Smooth muscle cell (in vitro differentiated cells): ENCODE measurements around the gene SDR42E1. TPM values are rescaled to one million over a fixed set of nuclear protein-coding genes. Genes with fewer than 3 reads are reported as not detected.

Experiments used
- DNase-seq: peaks from one replicate; lab custom pipeline; 2025; ENCODE audit not compliant: unreplicated experiment; lab: John Stamatoyannopoulos, UW
- H2AFZ ChIP-seq: fragments of 200-600 bp; sonication (generic); 2 replicates; pipeline ENCODE4 v1.6.0; 2016; ENCODE audit warnings: antibody characterized with exemption, low read depth, mild to moderate bottlenecking
- H3F3A ChIP-seq: fragments of 200-600 bp; sonication (generic); 2 replicates; pipeline ENCODE4 v1.6.0; 2017; ENCODE audit warnings: antibody characterized with exemption, low read depth
- H3K27ac ChIP-seq: fragments of 200-600 bp; sonication (generic); 2 replicates; pipeline ENCODE4 v1.5.1; 2016; ENCODE audit warnings: low read depth, mild to moderate bottlenecking
- H3K27me3 ChIP-seq: fragments of 200-600 bp; sonication (generic); 2 replicates; pipeline ENCODE4 v1.6.1; 2016; ENCODE audit warnings: low read depth, mild to moderate bottlenecking
- H3K36me3 ChIP-seq: fragments of 200-600 bp; sonication (generic); 2 replicates; pipeline ENCODE4 v1.5.1; 2016; ENCODE audit warnings: low read depth
- H3K4me1 ChIP-seq: fragments of 200-600 bp; sonication (generic); 2 replicates; pipeline ENCODE4 v1.5.1; 2016; ENCODE audit warnings: low read depth
- H3K4me2 ChIP-seq: fragments of 200-600 bp; sonication (generic); 2 replicates; pipeline ENCODE4 v1.6.0; 2016; ENCODE audit warnings: mild to moderate bottlenecking
- H3K4me3 ChIP-seq: fragments of 200-600 bp; sonication (generic); 2 replicates; pipeline ENCODE4 v1.5.1; 2016; ENCODE audit warnings: mild to moderate bottlenecking
- H3K79me2 ChIP-seq: fragments of 200-600 bp; sonication (generic); 2 replicates; pipeline ENCODE4 v1.6.0; 2016; ENCODE audit warnings: low read depth, mild to moderate bottlenecking
- H3K9ac ChIP-seq: fragments of 200-600 bp; sonication (generic); 2 replicates; pipeline ENCODE4 v1.6.0; 2016; ENCODE audit warnings: low read depth
- H3K9me3 ChIP-seq: fragments of 200-600 bp; sonication (generic); replicated peaks from 2 replicates; pipeline ENCODE4 v1.5.1; 2016; ENCODE audit warnings: low read depth
- H4K20me1 ChIP-seq: fragments of 200-600 bp; sonication (generic); 2 replicates; pipeline ENCODE4 v1.6.0; 2016; ENCODE audit warnings: low read depth
- CTCF ChIP-seq: fragments of 200-600 bp; sonication (generic); IDR thresholded peaks from 2 replicates; pipeline ENCODE4 v1.5.1; 2017; ENCODE audit warnings: borderline replicate concordance, mild to moderate bottlenecking, antibody characterized with exemption; ENCODE audit not compliant: insufficient read depth, poor library complexity, severe bottlenecking
- WGBS: methylation state at CpG from one replicate; pipeline ENCODE4 v1.1.7; 2016; ENCODE audit warnings: low lambda C conversion rate; 5-methylcytosine and 5-hydroxymethylcytosine counted together
- polyA plus RNA-seq: library from polyadenylated mRNA; unstranded; fragments of >200 nt; fragmentation: Nextera tagmentation; extraction: Ambion mirVana; gene quantifications from 2 replicates; pipeline ENCODE4 v1.2.1, GENCODE V29; 2016
- total RNA-seq: library from RNA; depleted of rRNA; stranded (reverse); fragments of >200 nt; gene quantifications from 2 replicates; pipeline ENCODE4 v1.2.3, GENCODE V29; 2014

The SDR42E1 gene
- total and polyA plus RNA-seq, 2 experiments from 2014 or later, result not detected

DNA sequence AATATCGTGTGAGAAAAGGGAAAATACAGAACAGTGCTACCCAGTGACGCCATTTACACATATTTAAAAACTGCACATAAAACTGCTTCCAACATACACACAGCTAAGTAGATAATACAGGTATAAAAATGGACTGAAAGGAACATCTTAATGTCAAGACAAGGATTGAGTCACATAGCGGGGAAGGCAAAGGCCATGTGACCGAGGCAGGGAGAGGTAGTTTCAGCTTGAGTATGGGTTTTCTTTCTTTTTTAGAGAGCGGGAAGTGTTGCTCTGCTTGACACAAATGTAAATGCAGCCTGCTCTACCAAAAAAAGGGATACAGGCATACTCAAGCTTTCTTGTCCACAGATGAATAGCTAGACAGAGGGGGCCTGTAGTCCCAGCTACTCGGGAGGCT is 46.5 kb downstream of the SDR42E1 start:
- Histone ChIP-seq H3K9me3 (no peaks in the 10 kb centered on the region), H3K27ac (no peak overlapping the region), H3K9ac (no peak overlapping the region), H3K36me3 (no peaks in the 10 kb centered on the region), H3K4me1 (no peaks in the 10 kb centered on the region), H3K27me3 (no peaks in the 10 kb centered on the region), H3K4me2 (no peak overlapping the region), H3K4me3 (no peak overlapping the region), H3F3A (no peaks in the 10 kb centered on the region), H4K20me1 (no peaks in the 10 kb centered on the region), H2AFZ (no peak overlapping the region), H3K79me2 (no peaks in the 10 kb centered on the region)
- no peak for TF ChIP-seq CTCF
- no peak for DNase-seq
- 86% methylated on average over 6 of the region's 6 CpGs for WGBS

- H3F3A ChIP-seq, result no peaks in the 10 kb centered on the region
- H3K4me2 ChIP-seq, result no peak overlapping the region
- no peak for TF ChIP-seq CTCF
- no peaks in the 10 kb centered on the region for H3K9me3 ChIP-seq
- no peak for DNase-seq
- no peaks in the 10 kb centered on the region for H3K36me3 ChIP-seq
- 92% methylated on average over 9 of the region's 9 CpGs for WGBS
- no peak overlapping the region for H3K27ac ChIP-seq
- H3K4me3 ChIP-seq, result no peak overlapping the region
- H3K27me3 ChIP-seq, result no peaks in the 10 kb centered on the region
- no peaks in the 10 kb centered on the region for H3K79me2 ChIP-seq
- no peak overlapping the region for H3K9ac ChIP-seq
- no peak overlapping the region for H2AFZ ChIP-seq
- H4K20me1 ChIP-seq, result no peaks in the 10 kb centered on the region
- H3K4me1 ChIP-seq, result no peaks in the 10 kb centered on the region
Observed at GRCh38 chr16:81956213-81956948, 54.9 kb downstream of the SDR42E1 start.

DNA sequence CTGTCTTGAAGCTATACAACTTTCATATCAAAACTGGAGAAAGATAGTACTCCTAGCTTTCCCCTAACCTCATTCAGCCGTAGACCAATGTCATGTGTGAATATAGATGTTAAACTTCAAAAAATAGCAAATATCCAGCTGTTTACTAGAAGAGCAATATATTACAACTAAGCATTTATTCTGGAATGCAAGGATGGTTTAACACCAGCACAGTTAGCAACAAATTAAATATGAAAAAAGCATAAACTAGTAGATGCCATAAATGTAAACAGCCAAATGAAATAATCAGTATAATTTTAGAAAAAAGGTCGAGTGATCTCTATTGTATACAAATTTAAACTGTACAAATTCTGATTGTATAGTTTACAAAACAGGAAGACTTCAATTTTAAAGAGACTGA is 59.7 kb downstream of the SDR42E1 start:
- no peak overlapping the region for H3K27ac ChIP-seq
- H3K27me3 ChIP-seq, result no peaks in the 10 kb centered on the region
- H3K4me3 ChIP-seq, result no peak overlapping the region
- no peak overlapping the region for H3K4me2 ChIP-seq
- no peaks in the 10 kb centered on the region for H3K9me3 ChIP-seq
- H3K79me2 ChIP-seq, result no peaks in the 10 kb centered on the region
- no peaks in the 10 kb centered on the region for H3K4me1 ChIP-seq
- DNase-seq, result no peak
- H3K9ac ChIP-seq, result no peak overlapping the region
- H4K20me1 ChIP-seq, result no peaks in the 10 kb centered on the region
- no peaks in the 10 kb centered on the region for H3K36me3 ChIP-seq
- no peaks in the 10 kb centered on the region for H3F3A ChIP-seq
- 64% methylated on average over 2 of the region's 2 CpGs for WGBS
- no peak overlapping the region for H2AFZ ChIP-seq
- no peak for TF ChIP-seq CTCF

GRCh38 chr16:81946206-81946605 is 65.1 kb downstream of the SDR42E1 start:
- H3K4me3 ChIP-seq, result no peak overlapping the region
- H3K27me3 ChIP-seq, result no peaks in the 10 kb centered on the region
- no peaks in the 10 kb centered on the region for H3K4me1 ChIP-seq
- H4K20me1 ChIP-seq, result no peaks in the 10 kb centered on the region
- H3K27ac ChIP-seq, result no peak overlapping the region
- no peak overlapping the region for H3K9ac ChIP-seq
- H2AFZ ChIP-seq, result no peak overlapping the region
- H3F3A ChIP-seq, result no peaks in the 10 kb centered on the region
- H3K4me2 ChIP-seq, result no peak overlapping the region
- no peaks in the 10 kb centered on the region for H3K36me3 ChIP-seq
- DNase-seq, result no peak
- no peaks in the 10 kb centered on the region for H3K9me3 ChIP-seq
- no peaks in the 10 kb centered on the region for H3K79me2 ChIP-seq
- WGBS, result 83% methylated on average over 5 of the region's 5 CpGs
- no peak for TF ChIP-seq CTCF
